ENCODE data around the gene EGLN2.
"Not testable (repeated sequence)": the region's sequence is repeated elsewhere in the genome, so short reads cannot be mapped to it uniquely, and the experiment has no call there.

EGLN2 gene

DNA sequence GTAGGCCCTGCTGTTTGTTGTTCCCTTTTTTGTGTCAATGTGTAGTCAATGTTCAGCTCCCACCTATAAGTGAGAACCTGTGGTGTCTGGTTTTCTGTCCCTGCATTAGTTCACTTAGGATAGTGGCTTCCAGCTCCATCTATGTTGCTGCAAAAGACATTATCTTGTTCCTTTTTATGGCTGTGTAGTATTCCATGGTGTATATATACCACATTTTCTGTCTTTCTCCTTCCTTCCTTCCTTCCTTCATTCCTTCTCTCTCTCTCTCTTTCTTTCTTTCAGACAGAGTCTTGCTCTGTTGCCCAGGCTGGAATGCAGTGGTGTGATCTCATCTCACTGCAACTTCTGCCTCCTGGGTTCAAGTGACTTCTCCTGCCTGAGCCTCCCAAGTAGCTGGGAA is 30.2 kb downstream of the EGLN2 start:
- TF ChIP-seq, protein P1, sequence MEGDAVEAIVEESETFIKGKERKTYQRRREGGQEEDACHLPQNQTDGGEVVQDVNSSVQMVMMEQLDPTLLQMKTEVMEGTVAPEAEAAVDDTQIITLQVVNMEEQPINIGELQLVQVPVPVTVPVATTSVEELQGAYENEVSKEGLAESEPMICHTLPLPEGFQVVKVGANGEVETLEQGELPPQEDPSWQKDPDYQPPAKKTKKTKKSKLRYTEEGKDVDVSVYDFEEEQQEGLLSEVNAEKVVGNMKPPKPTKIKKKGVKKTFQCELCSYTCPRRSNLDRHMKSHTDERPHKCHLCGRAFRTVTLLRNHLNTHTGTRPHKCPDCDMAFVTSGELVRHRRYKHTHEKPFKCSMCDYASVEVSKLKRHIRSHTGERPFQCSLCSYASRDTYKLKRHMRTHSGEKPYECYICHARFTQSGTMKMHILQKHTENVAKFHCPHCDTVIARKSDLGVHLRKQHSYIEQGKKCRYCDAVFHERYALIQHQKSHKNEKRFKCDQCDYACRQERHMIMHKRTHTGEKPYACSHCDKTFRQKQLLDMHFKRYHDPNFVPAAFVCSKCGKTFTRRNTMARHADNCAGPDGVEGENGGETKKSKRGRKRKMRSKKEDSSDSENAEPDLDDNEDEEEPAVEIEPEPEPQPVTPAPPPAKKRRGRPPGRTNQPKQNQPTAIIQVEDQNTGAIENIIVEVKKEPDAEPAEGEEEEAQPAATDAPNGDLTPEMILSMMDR (conservative IDR thresholded peaks at IDR 0.05; ENCODE audit: control insufficient read depth, insufficient read depth, low read depth, low read length), result no peak
- no peak for DNase-seq (ENCODE audit: low read depth)
- H3K4me3 ChIP-seq (ENCODE audit: control insufficient read depth, low read depth, low read length), result no peak overlapping the region

- DNase-seq (ENCODE audit: low read depth); H3K4me3 ChIP-seq (ENCODE audit: control insufficient read depth, low read depth, low read length): not testable (repeated sequence)
Measured at GRCh38 chr19:40830741-40831140, 31.8 kb downstream of the EGLN2 start.

DNA sequence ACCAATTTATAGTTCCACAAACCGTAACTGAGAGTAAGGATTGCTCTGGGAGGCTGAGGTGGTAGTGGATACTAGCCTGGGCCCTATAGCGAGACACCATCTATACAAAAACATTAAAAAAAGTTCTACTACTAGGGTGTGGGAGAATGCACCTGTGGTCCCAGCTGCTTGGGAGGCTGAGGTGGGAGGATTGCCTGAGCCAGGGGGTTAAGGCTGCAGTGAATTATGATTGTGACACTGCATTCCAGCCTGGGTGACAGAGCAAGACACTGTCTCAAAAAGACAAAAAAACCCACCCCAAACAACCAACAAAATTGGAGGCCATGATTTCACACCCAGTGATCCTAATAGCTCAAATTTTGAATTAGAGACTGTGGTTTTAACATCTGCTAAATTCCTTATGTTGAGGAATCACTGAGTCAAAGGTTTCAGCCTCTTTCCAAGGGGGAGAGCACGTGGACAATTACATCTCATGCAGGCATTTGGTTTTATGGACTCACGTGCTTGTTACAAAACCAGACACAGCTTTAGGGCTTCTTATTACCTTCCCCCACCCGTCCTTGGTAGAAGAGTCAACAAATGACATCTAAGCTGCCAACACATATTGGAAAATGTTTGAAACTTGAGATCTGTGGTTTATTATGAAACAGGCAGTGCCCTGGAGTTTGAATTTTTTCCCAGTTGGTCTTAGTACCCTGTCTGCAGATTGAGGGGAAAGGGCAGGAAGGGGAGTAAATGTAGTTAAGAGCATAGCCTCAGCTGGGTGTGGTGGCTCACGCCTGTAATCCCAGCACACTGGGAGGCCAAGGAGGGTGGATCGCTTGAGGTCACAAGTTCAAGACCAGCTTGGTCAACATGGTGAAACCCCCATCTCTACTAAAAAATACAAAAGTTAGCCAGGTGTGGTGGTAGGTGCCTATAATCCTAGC is 32.8 kb downstream of the EGLN2 start:
- H3K4me3 ChIP-seq (ENCODE audit: control insufficient read depth, low read depth, low read length), result no peak overlapping the region
- TF ChIP-seq, protein P1 (conservative IDR thresholded peaks at IDR 0.05; ENCODE audit: control insufficient read depth, insufficient read depth, low read depth, low read length), result no peak
- peak; percentile 99 for DNase-seq (ENCODE audit: low read depth)

DNA sequence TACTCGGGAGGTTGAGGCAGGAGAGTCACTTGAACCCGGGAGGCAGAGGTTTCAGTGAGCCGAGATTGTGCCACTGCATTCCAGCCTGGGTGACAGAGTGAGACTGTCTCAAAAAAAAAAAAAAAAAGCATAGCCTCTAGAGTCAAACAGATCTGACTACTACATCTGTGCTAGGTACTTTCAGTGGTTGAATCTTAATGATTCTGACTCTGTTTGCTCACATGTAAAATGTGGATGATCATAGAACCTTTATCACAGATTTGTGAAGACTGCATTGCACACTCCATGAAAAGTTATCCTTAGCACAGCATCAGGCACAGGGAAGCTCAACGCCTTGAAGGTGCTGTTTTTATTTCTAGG is 33.4 kb downstream of the EGLN2 start:
- not testable (repeated sequence) for H3K4me3 ChIP-seq (ENCODE audit: control insufficient read depth, low read depth, low read length); DNase-seq (ENCODE audit: low read depth)

- H3K4me3 ChIP-seq (ENCODE audit: control insufficient read depth, low read depth, low read length); DNase-seq (ENCODE audit: low read depth): not testable (repeated sequence)
Measured at GRCh38 chr19:40833728-40834533, 34.9 kb downstream of the EGLN2 start.

DNA sequence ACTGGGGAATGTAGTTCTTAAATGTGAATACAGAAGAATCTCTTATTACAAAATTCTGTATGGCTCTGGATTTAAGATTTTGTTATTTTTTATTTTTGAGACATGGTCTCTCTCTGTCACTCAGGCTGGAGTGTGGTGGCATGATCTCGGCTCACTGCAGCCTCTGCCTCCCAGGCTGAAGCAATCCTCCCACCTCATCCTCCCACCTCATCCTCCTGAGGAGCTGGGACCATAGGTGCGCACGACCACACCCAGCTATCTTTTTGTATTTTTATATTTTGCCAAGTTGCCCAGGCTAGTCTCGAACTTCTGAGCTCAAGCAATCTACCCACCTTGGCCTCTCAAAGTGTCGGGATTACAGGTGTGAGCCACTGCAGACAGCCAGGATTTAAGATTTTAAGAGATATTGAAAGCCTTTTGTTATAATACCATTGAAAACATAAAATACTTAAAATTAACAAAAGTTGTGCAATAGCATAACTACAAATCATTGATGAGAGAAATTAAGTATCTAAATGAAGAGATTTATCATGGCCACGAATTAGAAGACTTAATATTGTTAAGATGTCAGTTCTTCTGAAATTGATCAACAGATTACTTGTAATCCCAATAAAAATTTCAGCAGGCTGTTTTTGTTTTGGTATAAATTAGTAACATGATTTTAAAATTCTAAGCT is 37.9 kb downstream of the EGLN2 start:
- TF ChIP-seq, protein P1 (conservative IDR thresholded peaks at IDR 0.05; ENCODE audit: control insufficient read depth, insufficient read depth, low read depth, low read length), result no peak
- H3K4me3 ChIP-seq (ENCODE audit: control insufficient read depth, low read depth, low read length), result no peak overlapping the region
- no peak for DNase-seq (ENCODE audit: low read depth)

DNA sequence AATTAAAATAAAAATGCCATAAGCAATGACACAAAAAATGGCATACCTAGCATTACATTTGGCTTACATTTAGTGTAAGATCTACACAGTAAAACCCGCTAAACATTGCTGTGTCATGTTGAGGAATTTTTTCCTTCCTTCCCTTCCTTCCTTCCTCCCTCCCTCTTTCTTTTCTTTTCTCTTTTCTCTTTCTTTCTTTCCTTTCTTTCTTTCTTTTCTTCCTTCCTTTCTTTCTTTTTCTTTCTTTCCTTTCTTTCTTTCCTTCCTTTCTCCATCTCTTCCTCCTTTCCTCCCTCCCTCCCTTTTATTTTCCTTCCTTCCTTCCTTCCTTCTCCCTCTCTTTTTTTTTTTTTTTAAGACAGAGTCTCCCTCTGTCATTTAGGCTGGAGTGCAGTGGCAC is 39.5 kb downstream of the EGLN2 start:
- H3K4me3 ChIP-seq (ENCODE audit: control insufficient read depth, low read depth, low read length); DNase-seq (ENCODE audit: low read depth): not testable (repeated sequence)

DNA sequence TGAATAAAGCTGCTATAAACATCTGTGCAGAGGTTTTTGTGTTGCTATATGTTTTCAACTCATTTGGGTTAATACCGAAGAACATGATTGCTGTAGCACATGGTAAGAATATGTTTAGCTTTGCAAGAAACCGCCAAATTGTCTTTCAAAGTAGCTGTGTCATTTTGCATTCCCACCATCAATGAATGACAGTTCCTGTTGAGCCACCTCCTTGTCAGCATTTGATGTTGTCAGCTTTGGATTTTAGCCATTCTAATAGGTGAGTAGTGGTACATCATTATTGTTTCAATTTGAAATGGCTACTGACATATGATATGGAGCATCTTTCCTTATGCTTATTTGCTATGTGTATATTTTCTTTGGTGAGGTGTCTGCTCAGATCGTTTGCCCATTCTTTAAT is 43.0 kb downstream of the EGLN2 start:
- not testable (repeated sequence) for DNase-seq (ENCODE audit: low read depth); H3K4me3 ChIP-seq (ENCODE audit: control insufficient read depth, low read depth, low read length)

GRCh38 chr19:40842997-40843652 is 44.1 kb downstream of the EGLN2 start:
- H3K4me3 ChIP-seq (ENCODE audit: control insufficient read depth, low read depth, low read length), result not testable (repeated sequence)

DNA sequence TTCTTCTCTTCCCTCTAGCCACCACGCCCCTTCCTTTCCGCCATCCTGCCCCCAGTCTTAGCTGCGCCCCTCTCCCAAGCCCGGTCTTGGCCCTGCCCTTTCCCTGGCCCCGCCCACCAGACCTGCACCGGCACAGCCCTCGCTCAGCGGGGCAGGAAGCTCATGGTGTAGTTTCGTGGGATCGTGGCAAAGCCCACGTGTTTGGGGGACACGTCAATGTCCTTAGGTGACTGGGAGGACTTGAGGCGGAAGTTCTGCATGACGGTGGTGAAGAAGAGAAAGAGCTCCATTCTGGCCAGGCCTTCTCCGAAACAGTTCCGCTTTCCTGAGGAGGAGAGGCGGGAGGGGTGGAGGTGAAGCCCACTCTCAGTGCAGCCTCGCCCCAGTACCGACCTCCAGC is 44.7 kb downstream of the EGLN2 start:
- H3K4me3 ChIP-seq (ENCODE audit: control insufficient read depth, low read depth, low read length); DNase-seq (ENCODE audit: low read depth): not testable (repeated sequence)

More at GRCh38 chr19:40842997-40843652, 44.1 kb downstream of the EGLN2 start:
- DNase-seq (ENCODE audit: low read depth), result not testable (repeated sequence)

DNA sequence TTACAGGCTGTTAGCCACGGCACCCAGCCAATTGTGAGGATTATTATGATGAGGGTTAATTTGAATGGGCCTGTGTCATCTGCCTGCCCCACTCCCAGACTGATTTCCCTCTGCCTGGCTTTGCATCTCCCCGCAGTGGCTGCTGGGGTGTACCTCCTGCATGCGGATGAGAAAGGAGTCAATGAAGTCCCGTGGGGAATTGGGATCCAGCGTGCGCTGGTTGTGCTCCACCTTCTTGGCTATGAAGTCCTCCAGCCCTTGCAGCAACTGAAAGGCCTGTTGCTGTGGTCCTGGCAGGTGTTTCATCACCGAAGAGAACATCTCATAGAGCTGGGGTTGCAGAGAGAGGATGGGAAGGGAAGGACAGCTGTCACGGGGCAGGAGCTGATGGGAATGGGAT is 47.7 kb downstream of the EGLN2 start:
- H3K4me3 ChIP-seq (ENCODE audit: control insufficient read depth, low read depth, low read length); DNase-seq (ENCODE audit: low read depth): not testable (repeated sequence)

- DNase-seq (ENCODE audit: low read depth); H3K4me3 ChIP-seq (ENCODE audit: control insufficient read depth, low read depth, low read length): not testable (repeated sequence)
Measured at GRCh38 chr19:40850277-40850676, 51.3 kb downstream of the EGLN2 start, which contains the start of gene CYP2A6. Gene CYP2A6 (minus strand): TSS chr19:40850447. CDS start chr19:40850426, 21 bp downstream.

GRCh38 chr19:40852467-40853152 is 53.6 kb downstream of the EGLN2 start:
- not testable (repeated sequence) for DNase-seq (ENCODE audit: low read depth); H3K4me3 ChIP-seq (ENCODE audit: control insufficient read depth, low read depth, low read length)

Measured in fibroblast of mammary gland (primary cell).